ENCODE data around the gene LYZL6.
A peak's percentile ranks its signal among the peaks of the same experiment; 100 is the strongest.
"Not testable (repeated sequence)": the region's sequence is repeated elsewhere in the genome, so short reads cannot be mapped to it uniquely, and the experiment has no call there.

LYZL6 gene

DNA sequence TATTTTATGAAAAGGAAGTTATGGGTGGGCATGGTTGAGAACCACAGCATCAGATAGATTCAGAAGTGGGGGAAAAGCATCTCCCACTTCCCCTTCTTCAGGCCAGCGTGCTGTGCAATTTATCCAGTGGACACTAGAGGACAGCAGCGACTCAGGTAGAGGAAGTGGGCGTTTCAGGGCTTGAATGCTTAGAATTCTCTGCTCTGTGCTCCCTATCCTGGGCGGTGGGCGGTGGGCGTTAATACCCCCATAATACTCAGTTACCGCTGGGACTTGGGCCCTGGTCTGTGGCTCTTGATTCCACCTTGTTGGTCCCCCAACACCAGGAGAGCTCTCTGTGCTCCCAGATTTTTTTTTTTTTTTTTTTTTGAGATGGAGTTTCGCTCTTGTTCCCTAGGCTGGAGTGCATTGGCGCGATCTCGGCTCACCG lies 3.7 kb upstream of the LYZL6 start:
- peak; percentile 7 for DNase-seq (ENCODE audit: low read depth)

DNA sequence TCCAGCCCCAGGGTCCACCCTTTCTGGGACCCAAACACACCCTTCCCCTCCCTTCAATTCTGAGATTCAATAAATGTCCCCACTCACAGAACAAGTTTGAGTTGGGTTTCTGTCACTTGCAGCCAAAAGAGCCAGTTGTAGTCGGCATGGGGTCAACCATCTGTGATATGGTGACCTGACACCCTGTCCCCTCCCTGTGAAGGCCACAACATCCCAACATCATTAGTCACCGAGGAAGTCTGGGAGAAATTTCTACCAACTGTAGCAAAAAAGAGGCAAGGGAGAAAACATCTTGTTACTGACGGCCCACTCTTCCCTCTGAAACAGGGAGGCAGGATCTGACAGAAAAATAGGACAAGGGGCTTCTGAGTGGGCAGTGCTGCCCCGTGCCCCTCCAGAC lies 638 bp upstream of the LYZL6 start:
- no peak for DNase-seq (ENCODE audit: low read depth)

- no peak for DNase-seq (ENCODE audit: low read depth)
These were observed 826 bp downstream of the LYZL6 start for GRCh38 chr17:35942588-35943186.

GRCh38 chr17:35938492-35938891 lies 5.0 kb downstream of the LYZL6 start:
- not testable (repeated sequence) for DNase-seq (ENCODE audit: low read depth)

- no peak for DNase-seq (ENCODE audit: low read depth)
These were observed 7.5 kb downstream of the LYZL6 start for GRCh38 chr17:35936063-35936462.

- DNase-seq (ENCODE audit: low read depth): no peak
These were observed 8.8 kb downstream of the LYZL6 start for GRCh38 chr17:35934760-35935159.

- DNase-seq (ENCODE audit: low read depth): no peak
These were observed 10.9 kb downstream of the LYZL6 start for GRCh38 chr17:35932586-35932985.

GRCh38 chr17:35931794-35932425 lies 11.6 kb downstream of the LYZL6 start:
- no peak for DNase-seq (ENCODE audit: low read depth)

GRCh38 chr17:35930211-35931065 lies 13.1 kb downstream of the LYZL6 start, which contains the start of gene RDM1:
Gene RDM1, minus strand, starts transcription at chr17:35930773. Its CDS starts 46 bp downstream, at chr17:35930727.
- peak; percentile 49 for DNase-seq (ENCODE audit: low read depth)

- DNase-seq (ENCODE audit: low read depth): no peak
These were observed 15.8 kb downstream of the LYZL6 start for GRCh38 chr17:35927714-35928113.

DNA sequence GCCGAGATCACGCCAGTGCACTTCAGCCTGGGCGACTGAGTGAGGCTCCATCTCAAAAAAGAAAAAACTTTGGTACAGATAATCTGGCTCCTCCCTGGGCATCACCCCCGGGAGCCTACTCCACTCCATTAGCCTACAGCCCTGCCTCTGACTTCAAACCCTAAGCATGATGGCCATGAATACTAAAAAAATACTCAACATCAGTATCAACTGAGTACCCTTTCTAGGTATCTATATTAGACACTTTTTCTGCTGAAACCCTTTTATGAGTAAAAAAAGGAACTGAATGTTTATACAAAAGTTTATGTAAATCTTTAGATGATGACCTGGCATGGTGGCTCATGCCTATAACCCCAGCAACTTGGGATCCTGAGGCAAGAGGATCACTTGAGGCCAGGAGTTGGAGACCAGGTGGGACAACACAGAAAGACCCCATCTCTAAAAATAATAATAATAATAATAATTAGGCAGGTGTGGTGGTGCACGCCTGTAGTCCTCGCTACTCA lies 19.9 kb downstream of the LYZL6 start:
- DNase-seq (ENCODE audit: low read depth): no peak

DNA sequence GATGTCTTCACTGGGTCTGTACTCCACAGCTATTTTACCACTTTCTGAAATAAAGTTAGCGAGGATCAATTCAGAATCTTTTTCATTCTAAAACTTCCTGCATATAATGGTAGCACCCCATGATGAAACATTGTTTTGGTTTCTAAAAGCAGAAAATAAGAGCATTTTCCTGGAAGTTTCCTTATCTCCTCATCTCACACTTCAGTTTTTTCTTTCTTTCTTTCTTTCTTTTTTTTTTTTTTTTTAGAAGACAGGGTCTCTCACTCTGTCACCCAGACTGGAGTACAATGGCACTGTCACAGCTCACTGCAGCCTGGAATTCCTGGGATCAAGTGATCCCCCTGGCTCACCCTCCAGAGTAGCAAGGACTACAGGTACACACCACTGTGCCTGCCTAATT lies 23.3 kb downstream of the LYZL6 start:
- DNase-seq (ENCODE audit: low read depth): no peak

DNA sequence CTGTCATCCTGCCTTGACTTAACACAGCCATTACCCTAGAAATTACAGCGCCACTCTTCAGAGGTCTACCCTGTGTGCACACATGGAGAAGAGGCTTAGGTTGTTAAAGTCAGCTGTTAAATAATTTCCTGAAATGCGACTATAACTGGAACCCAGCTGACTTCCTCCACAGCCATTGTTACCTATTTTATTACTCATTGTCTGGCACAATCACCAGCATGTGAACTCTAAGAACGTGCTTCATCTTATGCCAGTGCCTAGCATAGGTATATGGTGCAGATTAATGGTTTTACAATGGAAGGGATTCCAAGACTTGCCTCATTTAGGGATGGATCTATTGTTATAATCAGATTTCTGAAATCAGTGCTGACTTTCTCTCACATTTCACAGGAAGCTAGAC lies 24.8 kb downstream of the LYZL6 start:
- DNase-seq (ENCODE audit: low read depth): no peak

GRCh38 chr17:35917519-35918213 lies 25.8 kb downstream of the LYZL6 start:
- DNase-seq (ENCODE audit: low read depth): no peak

GRCh38 chr17:35915153-35915964 lies 28.2 kb downstream of the LYZL6 start:
- no peak for DNase-seq (ENCODE audit: low read depth)

DNA sequence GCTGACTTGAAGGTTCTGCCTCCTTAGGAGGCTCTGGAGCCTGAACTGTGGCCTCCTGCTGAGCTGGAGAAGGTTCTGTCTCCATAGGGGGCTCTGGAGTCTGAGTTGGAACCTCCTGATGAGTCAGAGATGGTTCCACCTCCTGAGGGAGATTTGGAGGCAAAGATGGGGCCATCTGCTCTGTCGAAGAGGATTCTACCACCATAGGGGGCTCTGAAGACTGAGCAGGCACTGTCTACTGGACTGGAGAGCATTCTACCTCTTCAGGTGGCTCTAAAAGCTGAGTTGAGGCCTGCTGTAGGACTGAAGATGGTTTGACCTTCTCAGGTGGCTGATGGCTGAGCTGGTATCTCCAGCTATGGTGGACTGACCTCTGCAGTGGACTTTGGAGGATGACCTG lies 29.2 kb downstream of the LYZL6 start:
- DNase-seq (ENCODE audit: low read depth): no peak

- DNase-seq (ENCODE audit: low read depth): no peak
These were observed 29.9 kb downstream of the LYZL6 start for GRCh38 chr17:35913609-35914008.

- no peak for DNase-seq (ENCODE audit: low read depth)
These were observed 30.6 kb downstream of the LYZL6 start for GRCh38 chr17:35912942-35913341.

- DNase-seq (ENCODE audit: low read depth): no peak
These were observed 31.1 kb downstream of the LYZL6 start for GRCh38 chr17:35912339-35912912.

- no peak for DNase-seq (ENCODE audit: low read depth)
These were observed 34.1 kb downstream of the LYZL6 start for GRCh38 chr17:35909408-35909807.

DNA sequence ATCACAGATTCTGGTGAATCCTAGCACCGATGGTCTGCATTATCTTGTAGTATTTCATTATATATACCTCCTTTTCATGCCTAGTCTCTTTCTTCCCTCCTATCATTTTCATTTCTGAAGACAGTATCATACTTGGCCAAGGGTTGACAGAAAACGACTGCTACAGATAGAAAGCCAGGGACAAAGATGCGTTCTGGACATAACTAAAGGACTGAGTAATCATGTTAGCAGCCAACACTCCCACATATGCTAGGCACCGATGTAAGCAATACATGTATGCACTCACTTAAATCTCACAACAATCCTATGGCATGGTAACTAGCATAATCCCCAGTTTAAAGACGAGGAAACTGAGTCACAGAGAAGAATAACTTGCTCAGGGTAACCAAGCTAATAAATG lies 35.8 kb downstream of the LYZL6 start:
- no peak for DNase-seq (ENCODE audit: low read depth)
